HG02852 (cell line): ENCODE measurements around the gene CAPN5.
A peak's percentile ranks its signal among the peaks of the same experiment; 100 is the strongest.

Experiments used
- ATAC-seq: cut with Tn5 transposase; IDR thresholded peaks from one replicate; pipeline ENCODE4 v1.9.1; 2021; ENCODE audit warnings: mild to moderate bottlenecking, moderate library complexity; ENCODE audit not compliant: unreplicated experiment

CAPN5 gene

DNA sequence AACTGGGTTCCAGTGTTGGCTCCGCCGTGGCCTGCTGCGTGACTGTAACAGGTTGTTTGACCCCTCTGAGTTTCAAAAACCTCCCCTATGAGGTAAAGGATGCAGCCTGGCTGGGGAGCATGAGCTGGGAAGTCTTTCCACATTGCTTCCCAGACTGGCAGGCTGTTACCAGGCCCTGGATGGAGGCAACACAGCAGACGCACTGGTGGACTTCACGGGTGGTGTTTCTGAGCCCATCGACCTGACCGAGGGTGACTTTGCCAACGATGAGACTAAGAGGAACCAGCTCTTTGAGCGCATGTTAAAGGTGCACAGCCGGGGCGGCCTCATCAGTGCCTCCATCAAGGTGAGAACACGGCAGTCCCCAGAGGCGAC lies 47.3 kb downstream of the CAPN5 start:
- ATAC-seq = no peak

DNA sequence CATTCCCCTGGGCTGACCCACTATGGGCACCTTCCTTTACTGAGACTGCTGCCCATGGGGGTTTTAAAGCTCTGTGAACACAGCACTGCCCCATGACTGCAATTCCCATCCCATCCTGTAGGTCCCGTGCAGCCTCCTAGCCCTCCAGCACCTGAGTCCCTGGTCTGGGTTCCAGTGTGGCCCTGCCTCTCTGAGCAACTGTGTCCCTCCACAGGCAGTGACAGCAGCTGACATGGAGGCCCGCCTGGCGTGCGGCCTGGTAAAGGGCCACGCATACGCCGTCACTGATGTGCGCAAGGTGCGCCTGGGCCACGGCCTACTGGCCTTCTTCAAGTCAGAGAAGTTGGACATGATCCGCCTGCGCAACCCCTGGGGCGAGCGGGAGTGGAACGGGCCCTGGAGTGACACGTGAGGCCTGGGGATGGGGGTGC lies 48.4 kb downstream of the CAPN5 start:
- no peak for ATAC-seq

DNA sequence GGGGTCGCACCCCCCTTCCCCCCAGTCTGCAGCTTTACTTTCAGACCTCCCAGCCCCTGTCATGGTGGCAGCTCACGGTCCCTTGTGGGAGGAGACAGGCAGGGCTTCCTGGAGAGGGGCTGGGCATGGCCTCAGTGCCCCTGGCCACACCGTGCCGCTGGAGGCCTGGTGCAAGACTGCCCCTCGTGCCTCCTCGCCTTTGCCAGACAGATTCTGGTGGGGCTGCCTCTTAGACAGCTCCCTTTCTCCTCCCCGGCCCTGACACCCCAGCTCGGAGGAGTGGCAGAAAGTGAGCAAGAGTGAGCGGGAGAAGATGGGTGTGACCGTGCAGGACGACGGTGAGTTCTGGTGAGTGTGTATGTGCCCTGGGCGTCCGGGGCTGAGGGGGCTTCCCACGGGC lies 49.2 kb downstream of the CAPN5 start:
- ATAC-seq = no peak

DNA sequence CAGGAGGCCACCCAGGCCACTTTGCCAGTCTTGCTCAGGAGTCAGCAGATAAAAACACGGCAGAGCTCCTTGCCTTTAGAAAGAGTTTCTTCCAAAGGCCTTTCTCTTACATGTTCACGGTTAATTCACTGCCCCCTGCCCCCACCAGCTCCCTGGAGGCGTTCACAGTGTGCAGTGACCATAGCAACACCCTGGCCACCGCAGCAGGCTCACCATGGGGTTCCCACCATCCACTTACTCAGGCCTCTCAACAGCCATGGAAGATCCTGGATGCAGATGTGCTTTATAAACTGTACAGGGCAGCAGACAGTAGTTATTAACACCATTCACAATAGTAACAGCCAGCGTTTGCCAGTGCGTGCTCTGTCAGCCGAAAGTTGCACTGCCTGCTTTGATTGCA lies 50.7 kb downstream of the CAPN5 start:
- ATAC-seq = no peak

DNA sequence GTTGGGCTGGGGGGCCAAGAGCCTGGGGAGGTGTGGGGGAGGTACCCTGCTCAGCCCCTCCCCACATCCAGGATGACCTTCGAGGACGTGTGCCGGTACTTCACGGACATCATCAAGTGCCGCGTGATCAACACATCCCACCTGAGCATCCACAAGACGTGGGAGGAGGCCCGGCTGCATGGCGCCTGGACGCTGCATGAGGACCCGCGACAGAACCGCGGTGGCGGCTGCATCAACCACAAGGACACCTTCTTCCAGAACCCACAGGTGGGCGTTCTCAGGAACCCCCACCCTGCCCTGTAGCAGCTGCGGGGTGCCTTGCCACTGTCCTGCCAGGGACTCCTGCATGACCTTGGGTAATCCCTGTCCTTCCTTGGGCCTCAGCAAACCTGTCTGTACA lies 51.3 kb downstream of the CAPN5 start:
- no peak for ATAC-seq

DNA sequence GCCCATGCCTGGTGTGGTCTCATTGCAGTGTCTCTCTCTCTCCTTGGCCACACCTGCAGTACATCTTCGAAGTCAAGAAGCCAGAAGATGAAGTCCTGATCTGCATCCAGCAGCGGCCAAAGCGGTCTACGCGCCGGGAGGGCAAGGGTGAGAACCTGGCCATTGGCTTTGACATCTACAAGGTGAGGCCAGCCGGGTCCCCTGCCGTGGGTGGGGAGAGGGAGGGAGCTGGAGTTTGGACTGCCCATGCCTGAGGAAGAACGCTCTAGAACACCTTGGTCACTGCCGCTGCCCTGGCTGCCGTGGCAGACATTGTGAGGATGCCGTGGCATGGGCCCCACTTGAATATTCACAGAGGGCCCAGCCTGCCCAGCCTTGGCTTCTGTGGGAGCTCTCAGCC lies 52.2 kb downstream of the CAPN5 start:
- no peak for ATAC-seq

DNA sequence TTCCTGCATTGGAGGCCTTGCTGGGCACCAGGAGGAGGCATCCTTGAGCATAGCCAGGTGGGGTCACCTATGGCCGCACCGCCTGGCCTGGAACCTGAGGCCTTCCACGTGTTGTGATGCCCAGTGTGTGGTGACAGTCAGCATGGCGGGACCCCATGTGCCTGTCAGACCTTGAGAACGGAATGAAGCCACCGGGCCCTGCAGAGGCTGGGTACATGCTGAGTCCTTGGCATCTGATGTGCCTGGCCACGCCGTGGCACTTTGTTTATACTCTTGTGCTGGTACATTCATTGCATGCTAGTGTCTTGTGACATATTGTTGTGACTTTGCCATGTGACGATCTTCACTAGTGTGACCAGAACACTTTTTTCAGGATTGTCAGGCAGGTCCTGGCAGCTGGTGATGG lies 52.8 kb downstream of the CAPN5 start:
- ATAC-seq = no peak

DNA sequence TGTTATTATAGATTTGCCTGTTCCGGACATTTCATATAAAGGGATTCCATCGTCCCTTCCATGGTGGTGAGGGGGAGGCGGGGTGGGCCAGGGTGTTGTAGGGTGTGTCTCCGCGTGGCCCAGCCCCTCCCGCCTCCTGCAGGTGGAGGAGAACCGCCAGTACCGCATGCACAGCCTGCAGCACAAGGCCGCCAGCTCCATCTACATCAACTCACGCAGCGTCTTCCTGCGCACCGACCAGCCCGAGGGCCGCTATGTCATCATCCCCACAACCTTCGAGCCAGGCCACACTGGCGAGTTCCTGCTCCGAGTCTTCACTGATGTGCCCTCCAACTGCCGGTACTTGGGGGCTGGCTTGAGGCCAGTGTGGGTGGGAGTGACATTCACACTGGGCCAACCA lies 53.8 kb downstream of the CAPN5 start:
- no peak for ATAC-seq

DNA sequence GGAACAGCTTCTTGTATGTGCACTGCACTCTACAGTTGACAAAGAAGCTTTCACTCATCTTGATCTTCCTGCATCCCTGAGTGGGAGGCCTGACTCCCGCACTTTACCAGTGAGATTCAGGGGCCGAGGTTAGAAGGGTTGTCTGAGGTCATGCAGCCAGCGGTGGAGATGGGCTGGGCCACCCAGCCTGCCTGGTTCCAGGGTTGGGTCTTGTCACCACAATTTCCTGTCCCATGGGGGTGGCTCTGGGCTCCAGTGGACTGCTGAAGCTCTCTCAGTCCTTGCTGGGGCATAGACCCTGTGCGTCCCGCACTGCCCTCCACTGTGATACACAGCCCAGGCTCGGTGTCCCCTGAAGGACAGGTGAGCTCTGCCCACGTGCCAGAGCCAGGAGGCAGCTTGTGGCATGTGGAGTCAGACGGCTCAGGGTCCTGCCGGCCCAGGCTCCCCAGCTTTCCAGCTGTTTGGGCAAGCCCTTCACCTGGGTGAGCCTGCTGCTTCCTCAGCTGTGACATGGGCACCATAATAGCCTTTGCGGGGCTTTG lies 54.4 kb downstream of the CAPN5 start:
- ATAC-seq = no peak

DNA sequence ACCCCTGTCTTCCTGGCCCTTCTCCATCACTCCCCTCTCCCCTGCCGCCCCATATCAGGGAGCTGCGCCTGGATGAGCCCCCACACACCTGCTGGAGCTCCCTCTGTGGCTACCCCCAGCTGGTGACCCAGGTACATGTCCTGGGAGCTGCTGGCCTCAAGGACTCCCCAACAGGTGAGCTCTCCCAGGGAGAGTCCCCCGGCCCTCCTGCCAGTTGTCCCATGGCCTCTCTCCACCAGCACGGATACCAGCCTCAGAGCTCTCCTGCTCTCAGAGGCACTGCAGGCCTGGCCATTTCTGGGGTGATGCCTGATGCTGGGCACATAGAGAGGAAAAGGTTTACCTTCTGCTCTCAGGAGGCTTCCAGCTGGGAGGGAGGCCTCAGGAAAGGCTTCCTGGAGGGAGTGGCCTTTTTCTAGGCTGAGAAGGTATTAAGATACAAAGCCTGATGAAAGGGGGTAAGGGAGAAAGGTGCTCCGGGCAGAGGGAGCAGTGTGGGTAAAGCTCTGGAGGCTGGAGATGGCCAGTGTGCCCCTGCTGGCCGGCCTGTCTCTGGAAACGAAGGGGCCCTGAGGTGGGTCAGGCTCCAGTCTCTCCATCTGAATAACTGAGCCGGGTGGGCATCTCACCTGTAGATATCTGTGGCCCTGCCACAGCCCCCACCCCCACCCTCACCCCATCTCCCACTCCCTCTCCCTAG lies 55.3 kb downstream of the CAPN5 start:
- ATAC-seq = no peak

DNA sequence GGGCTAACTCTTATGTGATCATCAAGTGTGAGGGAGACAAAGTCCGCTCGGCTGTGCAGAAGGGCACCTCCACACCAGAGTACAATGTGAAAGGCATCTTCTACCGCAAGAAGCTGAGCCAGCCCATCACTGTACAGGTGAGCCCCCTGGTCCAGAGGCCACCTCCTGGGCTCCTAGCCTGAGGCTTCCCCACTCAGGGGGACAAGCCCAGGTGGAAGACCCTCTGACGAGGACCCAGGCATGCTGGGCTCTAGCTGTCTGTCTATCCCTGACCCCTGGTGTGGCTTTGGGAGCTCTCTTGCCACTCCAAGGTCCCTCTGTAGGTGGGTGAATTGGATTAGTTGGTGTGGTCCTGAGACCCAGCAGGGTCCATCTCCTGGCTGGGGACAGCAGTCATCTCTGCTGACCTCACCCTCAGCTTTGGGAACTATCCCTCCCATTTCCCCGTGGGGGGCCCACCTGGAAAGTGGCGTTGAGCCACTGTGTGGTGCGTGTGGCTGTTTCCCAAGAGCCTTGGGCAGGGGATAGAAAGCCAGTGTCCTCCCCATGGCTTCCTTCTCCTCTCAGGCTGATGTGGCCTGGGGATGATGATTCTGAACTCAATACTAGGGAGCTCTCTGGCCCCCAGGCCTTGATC lies 55.9 kb downstream of the CAPN5 start:
- no peak for ATAC-seq

DNA sequence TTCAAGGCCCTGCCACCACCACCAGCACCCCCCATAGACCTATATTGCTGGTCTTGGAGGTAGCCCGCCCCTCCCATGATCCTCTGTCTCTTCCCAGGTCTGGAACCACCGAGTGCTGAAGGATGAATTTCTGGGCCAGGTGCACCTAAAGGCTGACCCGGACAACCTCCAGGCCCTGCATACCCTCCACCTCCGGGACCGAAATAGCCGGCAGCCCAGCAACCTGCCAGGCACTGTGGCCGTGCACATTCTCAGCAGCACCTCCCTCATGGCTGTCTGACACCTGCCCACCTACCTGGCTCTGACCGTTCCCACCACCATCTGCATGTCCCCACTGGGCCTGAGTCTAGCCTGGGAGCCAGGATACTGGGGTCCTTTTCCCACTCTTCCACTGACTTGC lies 56.8 kb downstream of the CAPN5 start:
- ATAC-seq = no peak

DNA sequence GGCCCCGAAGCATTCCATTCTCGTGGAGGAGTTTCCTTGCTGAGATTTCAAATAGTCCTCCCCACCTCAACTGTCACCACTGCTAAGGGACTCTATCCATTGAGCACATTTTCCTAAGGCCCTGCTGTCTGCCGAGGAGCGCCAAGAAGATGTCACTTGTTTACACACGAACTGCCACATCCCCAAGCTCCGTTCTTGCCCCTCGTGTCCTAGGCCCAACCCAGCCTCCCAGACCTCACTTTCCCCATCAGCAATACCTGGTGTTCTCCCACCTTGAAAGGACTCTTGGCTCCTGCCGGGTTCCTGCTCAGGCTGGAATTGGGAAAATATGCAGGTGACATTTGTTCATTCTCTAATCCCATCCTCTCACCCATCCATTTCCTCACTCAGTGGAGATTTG lies 57.3 kb downstream of the CAPN5 start:
- ATAC-seq = no peak

DNA sequence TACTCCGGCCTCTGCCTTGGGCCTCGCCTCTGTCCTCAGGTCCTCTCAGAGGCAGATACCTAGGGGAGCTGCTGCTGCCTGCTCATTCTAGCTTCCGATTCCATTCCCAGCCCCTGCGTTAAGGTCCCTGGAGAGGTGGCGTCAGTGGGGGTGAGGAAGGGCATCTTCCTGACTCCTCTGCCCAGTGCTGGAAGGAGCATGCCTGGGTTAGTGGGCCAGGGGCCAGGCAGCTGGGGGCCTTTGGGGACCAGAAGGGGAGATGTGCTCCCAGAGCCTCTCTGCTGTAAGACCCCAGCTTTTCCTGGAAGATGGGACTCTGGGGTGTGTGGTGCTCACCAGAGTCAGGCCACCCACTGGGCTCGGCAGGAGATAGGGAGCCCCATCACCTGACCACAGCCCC lies 57.7 kb downstream of the CAPN5 start:
- no peak for ATAC-seq

DNA sequence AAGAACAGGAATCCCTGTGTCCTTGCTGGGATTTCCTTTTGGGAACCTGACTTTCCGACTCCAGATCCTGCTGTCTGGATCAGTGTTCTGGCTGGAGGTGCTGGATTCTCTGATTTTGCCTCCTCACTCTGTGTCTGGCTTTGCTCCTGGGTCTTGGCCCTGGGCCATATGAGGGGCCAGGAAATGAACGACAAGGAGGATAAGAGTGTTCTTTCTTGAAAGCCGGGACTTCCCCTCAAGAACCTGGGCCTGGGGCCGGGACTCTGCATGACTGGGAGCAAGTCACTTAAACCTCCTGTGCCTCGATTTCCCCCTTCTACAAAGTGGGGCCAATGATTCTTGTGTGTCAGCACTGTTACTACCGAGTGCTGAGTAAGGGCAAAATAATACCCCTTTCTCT lies 58.4 kb downstream of the CAPN5 start:
- no peak for ATAC-seq

DNA sequence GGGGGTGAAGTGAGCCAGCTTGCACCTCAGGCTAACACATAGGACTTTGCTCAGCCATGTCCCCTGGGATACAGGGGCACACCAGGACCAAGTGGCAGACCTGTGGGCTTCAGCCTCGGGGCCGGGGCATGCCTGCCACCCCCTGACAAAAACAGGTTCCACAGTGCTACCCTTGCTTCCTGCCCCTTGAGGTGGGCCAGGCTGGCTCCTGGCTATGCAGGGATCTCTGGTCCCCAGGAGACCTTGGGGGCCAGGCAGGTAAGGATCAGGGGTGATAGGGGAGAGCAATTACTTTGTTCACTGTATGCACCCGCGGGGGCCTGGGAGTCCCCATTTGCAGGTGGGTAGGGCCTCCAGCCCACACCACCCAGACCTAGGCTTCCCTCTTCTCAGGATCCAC lies 58.9 kb downstream of the CAPN5 start:
- no peak for ATAC-seq

DNA sequence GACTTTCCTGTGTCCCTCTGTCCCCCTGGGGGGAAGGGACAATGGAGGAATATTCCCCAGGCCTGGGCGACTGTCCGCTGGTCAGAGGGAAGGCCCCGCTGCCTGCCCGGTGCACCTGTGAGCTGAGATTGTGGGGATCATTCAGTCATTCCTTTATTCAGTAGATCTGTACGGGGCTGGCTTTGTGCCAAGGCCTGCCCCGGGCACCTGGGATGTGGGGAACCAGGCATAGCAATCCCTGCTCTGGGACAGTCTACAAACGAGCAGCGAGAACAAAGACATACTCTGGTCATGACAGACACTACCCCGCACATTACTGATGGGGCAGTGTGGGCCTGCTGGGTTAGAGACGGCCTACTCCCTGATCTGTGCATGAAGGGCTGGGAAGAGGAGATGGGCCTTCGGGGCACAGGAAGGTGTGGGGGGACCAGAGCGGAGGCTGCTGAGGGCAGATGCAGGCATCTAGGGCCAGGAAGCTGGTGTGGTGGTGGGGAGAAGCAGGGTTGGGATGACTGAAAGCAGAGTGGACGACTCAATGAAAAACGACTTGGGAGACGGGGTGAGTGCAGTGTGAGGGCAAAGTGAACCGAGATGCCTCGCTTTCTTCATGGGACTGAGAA lies 59.5 kb downstream of the CAPN5 start:
- ATAC-seq = no peak

DNA sequence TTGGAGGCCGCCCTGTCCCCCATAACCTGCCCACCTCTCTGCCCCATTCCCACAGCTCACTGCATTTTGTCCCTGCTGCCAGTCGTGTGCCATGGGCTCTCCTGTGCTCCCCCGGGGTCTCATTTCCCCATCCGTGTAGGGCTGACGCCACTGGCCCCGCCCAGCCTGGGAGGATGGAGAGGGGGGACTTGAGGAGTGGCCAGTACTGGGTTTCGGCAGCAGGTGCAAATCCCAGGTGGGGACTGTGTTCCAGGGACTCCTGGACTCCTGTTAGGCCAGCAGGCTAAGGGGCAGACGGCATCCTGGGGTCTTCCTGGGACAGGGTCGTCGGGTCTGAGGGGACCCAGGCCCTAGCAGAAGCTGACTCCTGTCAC lies 60.1 kb downstream of the CAPN5 start:
- no peak for ATAC-seq

DNA sequence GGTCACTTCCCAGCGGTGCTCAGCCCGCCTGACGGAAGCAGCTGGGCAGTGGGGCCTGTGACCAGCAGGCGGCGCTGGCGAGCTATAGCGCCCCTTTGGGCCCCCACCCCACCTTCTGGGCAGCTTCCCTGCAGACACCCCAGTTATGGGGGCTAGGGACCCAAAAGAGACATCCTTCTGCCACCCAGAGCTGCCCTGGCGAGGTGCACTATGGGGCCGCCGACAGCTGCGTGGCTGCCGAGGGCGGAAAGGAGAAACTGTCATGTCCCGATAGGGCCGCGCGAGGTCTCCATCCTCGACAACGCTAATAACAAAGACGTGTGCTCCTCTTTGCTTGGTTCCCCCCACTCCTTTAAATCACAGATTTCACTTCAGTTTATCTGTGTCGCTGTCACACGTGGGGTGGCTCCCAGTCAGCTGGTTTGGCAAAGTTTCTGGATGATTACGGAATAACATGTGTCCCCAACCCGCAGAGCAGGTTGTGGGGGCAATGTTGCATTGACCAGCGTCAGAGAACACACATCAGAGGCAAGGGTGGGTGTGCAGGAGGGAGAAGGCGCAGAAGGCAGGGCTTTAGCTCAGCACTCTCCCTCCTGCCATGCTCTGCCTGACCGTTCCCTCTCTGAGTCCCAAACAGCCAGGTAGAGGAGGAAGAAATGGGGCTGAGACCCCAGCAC lies 60.6 kb downstream of the CAPN5 start:
- peak; percentile 45 for ATAC-seq

DNA sequence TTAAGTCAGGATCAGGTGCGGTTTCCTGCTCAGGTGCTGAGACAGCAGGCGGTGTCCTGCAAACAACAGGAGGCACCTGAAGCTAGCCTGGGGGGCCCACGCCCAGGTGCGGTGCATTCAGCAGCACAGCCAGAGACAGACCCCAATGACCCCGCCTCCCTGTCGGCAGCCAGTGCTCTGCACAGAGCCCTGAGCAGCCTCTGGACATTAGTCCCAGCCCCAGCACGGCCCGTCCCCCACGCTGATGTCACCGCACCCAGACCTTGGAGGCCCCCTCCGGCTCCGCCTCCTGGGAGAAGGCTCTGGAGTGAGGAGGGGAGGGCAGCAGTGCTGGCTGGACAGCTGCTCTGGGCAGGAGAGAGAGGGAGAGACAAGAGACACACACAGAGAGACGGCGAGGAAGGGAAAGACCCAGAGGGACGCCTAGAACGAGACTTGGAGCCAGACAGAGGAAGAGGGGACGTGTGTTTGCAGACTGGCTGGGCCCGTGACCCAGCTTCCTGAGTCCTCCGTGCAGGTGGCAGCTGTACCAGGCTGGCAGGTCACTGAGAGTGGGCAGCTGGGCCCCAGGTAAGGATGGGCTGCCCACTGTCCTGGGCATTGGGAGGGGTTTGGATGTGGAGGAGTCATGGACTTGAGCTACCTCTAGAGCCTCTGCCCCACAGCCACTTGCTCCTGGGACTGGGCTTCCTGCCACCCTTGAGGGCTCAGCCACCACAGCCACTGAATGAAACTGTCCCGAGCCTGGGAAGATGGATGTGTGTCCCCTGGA lies 61.3 kb downstream of the CAPN5 start, which contains the start of gene MYO7A:
Gene MYO7A, plus strand, starts transcription at position 327 of the 772 bp plus-strand sequence. CDS start 2,389 bp downstream, outside the sequence.
- no peak for ATAC-seq
